Common myeloid progenitor, CD34-positive (primary cell): Measurements from ENCODE around the gene SGMS1.

Source experiments
- CTCF ChIA-PET: fragments of 350-600 bp; sonication (Branson Sonifier 250); formaldehyde crosslinking; loops from one replicate; lab custom pipeline; 2021; ENCODE audit warnings: antibody characterized with exemption; lab: Charles Lee
- POLR2A ChIA-PET: fragments of 350-600 bp; sonication (Branson Sonifier 250); formaldehyde crosslinking; loops from one replicate; lab custom pipeline; 2021; ENCODE audit warnings: antibody characterized with exemption; lab: Charles Lee
- DNase-seq, 3 donors: peaks; one replicate each; pipeline versions ENCODE4 v3.0.0 to v3.0.0-alpha.2; 2013
- H3K27ac ChIP-seq, 2 experiments: 1 replicate in 1 of 2; 2 replicates in 1 of 2; pipeline ENCODE4 v1.7.0; 2013; ENCODE audit warnings: inconsistent platforms in 2 of 2, low read length in 2 of 2, mild to moderate bottlenecking in 2 of 2, low read depth in 1 of 2, moderate library complexity in 1 of 2; ENCODE audit not compliant: severe bottlenecking in 2 of 2, insufficient read depth in 1 of 2, poor library complexity in 1 of 2
- H3K27me3 ChIP-seq, 5 experiments: replicated peaks in 2 of 5; 1 replicate in 3 of 5; 2 replicates in 2 of 5; pipeline versions ENCODE4 v1.6.1 to v1.7.0; 2013; ENCODE audit warnings: low read length in 4 of 5, mild to moderate bottlenecking in 2 of 5, moderate library complexity in 2 of 5, inconsistent platforms in 1 of 5; ENCODE audit not compliant: insufficient read depth in 5 of 5, control insufficient read depth in 4 of 5
- H3K36me3 ChIP-seq, 4 experiments: 1 replicate in 2 of 4; 2 replicates in 2 of 4; pipeline versions ENCODE4 v1.6.1 to v1.7.0; 2013; ENCODE audit warnings: low read length in 3 of 4, control low read depth in 1 of 4, mild to moderate bottlenecking in 1 of 4; ENCODE audit not compliant: control insufficient read depth in 4 of 4, insufficient read depth in 4 of 4
- H3K4me1 ChIP-seq, 4 experiments: 1 replicate in 3 of 4; 2 replicates in 1 of 4; pipeline versions ENCODE4 v1.6.1 to v1.7.1; 2013; ENCODE audit warnings: low read length in 3 of 4, mild to moderate bottlenecking in 3 of 4, control low read depth in 1 of 4, inconsistent platforms in 1 of 4, moderate library complexity in 1 of 4; ENCODE audit not compliant: control insufficient read depth in 4 of 4, insufficient read depth in 4 of 4; ENCODE audit errors: control extremely low read depth in 1 of 4
- H3K4me3 ChIP-seq, 7 experiments: 1 replicate in 4 of 7; 2 replicates in 3 of 7; pipeline versions ENCODE4 v1.5.1 to v1.7.0; 2013; ENCODE audit warnings: mild to moderate bottlenecking in 7 of 7, low read length in 6 of 7, moderate library complexity in 6 of 7, inconsistent platforms in 2 of 7, low read depth in 2 of 7, control low read depth in 1 of 7; ENCODE audit not compliant: insufficient read depth in 4 of 7, control insufficient read depth in 1 of 7; ENCODE audit errors: extremely low read depth in 1 of 7
- H3K9me3 ChIP-seq, 5 experiments: 1 replicate in 4 of 5; 2 replicates in 1 of 5; pipeline versions ENCODE4 v1.6.1 to v1.7.1; 2013; ENCODE audit warnings: low read length in 4 of 5, mild to moderate bottlenecking in 2 of 5, inconsistent platforms in 1 of 5, low read depth in 1 of 5, moderate library complexity in 1 of 5; ENCODE audit not compliant: control insufficient read depth in 4 of 5, insufficient read depth in 2 of 5; ENCODE audit errors: control extremely low read depth in 1 of 5
- WGBS: methylation state at CpG from one replicate; pipeline ENCODE4 v1.1.5; 2013; ENCODE audit not compliant: insufficient coverage; 5-methylcytosine and 5-hydroxymethylcytosine counted together

SGMS1 gene

DNA sequence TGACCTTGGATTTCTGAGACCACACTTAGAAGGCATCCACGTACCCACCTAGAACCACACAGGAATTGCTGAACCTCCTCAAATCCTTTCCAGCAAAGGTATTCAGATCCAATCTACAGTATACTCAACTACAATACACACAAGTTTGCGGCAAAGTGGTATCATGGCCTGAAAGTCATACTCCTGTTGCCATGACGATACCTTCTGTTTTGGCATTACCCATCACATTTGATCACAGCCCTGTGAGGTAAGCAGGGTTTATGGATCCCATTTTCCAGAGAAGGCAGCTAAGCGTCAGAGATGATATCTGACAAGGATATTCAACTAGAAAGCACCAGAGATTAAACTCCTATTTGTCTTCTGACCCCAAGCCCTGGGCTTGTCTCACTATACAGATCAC lies 32.8 kb downstream of the SGMS1 start:
- CTCF ChIA-PET, result interaction anchor here (2.0 to 2.8 kb wide), 2 partner anchors 13 to 29 kb away, joined by 6 to 9 read pairs; no protein-coding TSS in a partner anchor

DNA sequence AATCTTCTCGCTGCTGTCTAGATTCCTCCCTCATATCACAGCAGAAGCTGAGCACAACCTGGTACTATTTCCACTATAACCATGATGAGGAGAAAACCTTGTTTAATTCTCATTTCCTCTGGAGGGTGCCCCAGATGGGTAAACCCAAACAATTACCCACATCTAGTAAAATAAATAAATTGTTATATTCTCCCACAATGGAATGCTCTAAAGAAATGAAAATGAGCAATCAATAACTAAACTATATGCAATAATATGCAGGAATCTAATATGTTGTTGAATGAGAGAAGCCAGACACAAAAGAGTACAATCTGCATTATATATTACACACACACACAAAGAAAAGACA lies 37.0 kb downstream of the SGMS1 start:
- DNase-seq, result no peak
- H3K27me3 ChIP-seq, result no peaks in the 10 kb centered on the region
- WGBS, result 86% methylated on average over 1 of the region's 1 CpG
- no peaks in the 10 kb centered on the region for H3K9me3 ChIP-seq
- H3K4me1 ChIP-seq, result peaks cover 0 to 2% (median 0%) of the 10 kb centered on the region in 4 experiments
- peaks cover 6 to 15% (median 12%) of the 10 kb centered on the region in 4 experiments for H3K36me3 ChIP-seq
- H3K27ac ChIP-seq, result no peak overlapping the region
- ChIA-PET POLR2A (interaction anchor here (0.6 kb wide), 1 partner anchor 9 kb away, joined by 3 read pairs; no protein-coding TSS in a partner anchor), CTCF (no interaction called here)
- no peak overlapping the region for H3K4me3 ChIP-seq

More for the DNA sequence above, 32.8 kb downstream of the SGMS1 start:
- Histone ChIP-seq H3K9me3 (no peaks in the 10 kb centered on the region), H3K27me3 (no peaks in the 10 kb centered on the region), H3K27ac (no peak overlapping the region), H3K36me3 (peaks cover 2 to 13% (median 7%) of the 10 kb centered on the region in 4 experiments), H3K4me1 (peaks cover 0 to 2% (median 0%) of the 10 kb centered on the region in 4 experiments), H3K4me3 (no peak overlapping the region)
- POLR2A ChIA-PET, result no interaction called here
- no peak for DNase-seq
- WGBS, result 100% methylated on average over 3 of the region's 4 CpGs

DNA sequence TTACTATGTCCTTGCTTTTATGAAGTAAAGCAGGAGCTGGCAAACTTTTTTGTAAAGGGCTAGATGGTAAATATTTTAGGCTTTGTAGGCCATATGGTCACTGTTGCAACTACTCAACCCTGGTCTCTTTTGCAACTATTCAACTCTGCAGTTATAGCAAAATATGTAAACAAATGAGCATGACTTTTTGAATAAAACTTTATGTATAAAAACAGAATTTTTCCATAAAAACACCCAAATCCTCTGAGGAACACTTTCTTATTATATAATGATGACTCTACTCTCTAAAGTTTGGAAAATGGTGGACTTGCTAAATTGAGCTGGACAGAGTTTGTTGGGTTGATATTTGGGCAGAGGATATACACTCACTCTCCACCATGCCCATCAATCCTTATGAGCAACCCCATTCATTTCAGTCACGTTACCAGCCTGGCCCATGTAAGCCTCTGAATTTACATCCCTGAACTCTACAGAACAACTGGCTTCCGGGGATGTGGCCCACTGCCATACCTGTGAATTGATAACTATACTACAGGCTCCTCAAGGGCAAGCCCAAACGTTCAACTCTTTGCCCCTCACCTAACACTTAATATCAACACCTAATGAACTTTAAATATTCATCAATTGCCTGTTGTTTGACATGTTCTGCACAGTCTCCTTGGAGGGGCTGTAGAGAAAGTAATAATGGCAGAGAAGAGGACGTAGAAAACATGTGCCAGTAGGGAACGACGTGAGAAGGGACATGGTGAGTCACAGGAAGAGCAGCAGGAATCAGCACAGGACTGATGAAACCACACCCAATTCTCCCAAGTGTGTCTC lies 37.6 kb downstream of the SGMS1 start:
- Histone ChIP-seq H3K9me3 (no peaks in the 10 kb centered on the region), H3K27me3 (no peaks in the 10 kb centered on the region), H3K36me3 (peaks cover 6 to 15% (median 12%) of the 10 kb centered on the region in 4 experiments), H3K27ac (no peak overlapping the region), H3K4me1 (peaks cover 0 to 2% (median 0%) of the 10 kb centered on the region in 4 experiments), H3K4me3 (no peak overlapping the region)
- ChIA-PET POLR2A (no interaction called here), CTCF (no interaction called here)
- 86% methylated on average over 4 of the region's 6 CpGs for WGBS
- DNase-seq, result no peak

- Histone ChIP-seq H3K27me3 (no peaks in the 10 kb centered on the region), H3K4me3 (no peak overlapping the region), H3K4me1 (peaks cover 2 to 15% (median 4%) of the 10 kb centered on the region in 4 experiments), H3K27ac (no peak overlapping the region), H3K9me3 (no peaks in the 10 kb centered on the region), H3K36me3 (peaks cover 5 to 9% (median 6%) of the 10 kb centered on the region in 4 experiments)
- no peak for DNase-seq
- ChIA-PET POLR2A (no interaction called here), CTCF (no interaction called here)
- 100% methylated on average over 2 of the region's 2 CpGs for WGBS
Measured at GRCh38 chr10:50582766-50583762, 40.7 kb downstream of the SGMS1 start.

DNA sequence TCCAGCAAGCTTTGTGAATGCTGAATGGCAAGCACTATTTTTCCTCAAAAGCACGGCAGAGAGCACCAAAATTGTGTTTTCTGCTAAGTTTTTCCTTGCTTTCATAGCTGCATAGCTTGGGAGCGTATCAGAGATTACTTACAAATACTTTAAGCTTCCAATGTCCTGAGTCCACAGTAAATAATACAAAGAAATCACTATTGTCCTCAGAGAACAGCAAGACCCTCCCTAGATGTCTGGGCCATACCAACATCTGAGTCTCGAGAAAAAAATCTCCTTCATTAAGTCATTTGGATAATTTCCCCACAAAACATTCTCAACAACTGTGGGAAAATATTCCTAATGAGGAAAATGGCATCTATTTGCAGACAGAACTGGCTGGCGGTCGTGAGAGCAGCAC lies 41.7 kb downstream of the SGMS1 start:
- H3K4me1 ChIP-seq, result peaks cover 10 to 25% (median 14%) of the 10 kb centered on the region in 4 experiments
- H3K4me3 ChIP-seq, result no peak overlapping the region
- no peak overlapping the region for H3K27ac ChIP-seq
- peaks cover 5 to 6% (median 5%) of the 10 kb centered on the region in 4 experiments for H3K36me3 ChIP-seq
- POLR2A ChIA-PET, result no interaction called here
- CTCF ChIA-PET, result no interaction called here
- no peaks in the 10 kb centered on the region for H3K27me3 ChIP-seq
- 97% methylated on average over 4 of the region's 5 CpGs for WGBS
- DNase-seq, result no peak
- H3K9me3 ChIP-seq, result no peaks in the 10 kb centered on the region

GRCh38 chr10:50580262-50580891 lies 43.4 kb downstream of the SGMS1 start:
- no peak for DNase-seq
- H3K4me3 ChIP-seq, result no peak overlapping the region
- ChIA-PET CTCF (no interaction called here), POLR2A (interaction anchor here (0.6 kb wide), 1 partner anchor 176 kb away, joined by 4 read pairs; no protein-coding TSS in a partner anchor)
- H3K9me3 ChIP-seq, result no peaks in the 10 kb centered on the region
- peaks cover 12 to 36% (median 19%) of the 10 kb centered on the region in 4 experiments for H3K4me1 ChIP-seq
- no peaks in the 10 kb centered on the region for H3K27me3 ChIP-seq
- peaks cover 2 to 5% (median 4%) of the 10 kb centered on the region in 4 experiments for H3K36me3 ChIP-seq
- H3K27ac ChIP-seq, result no peak overlapping the region
- 100% methylated on average over 3 of the region's 7 CpGs for WGBS
